HCT116 (cell line): ENCODE results near the gene NACC2. TPM values are rescaled to one million over a fixed set of nuclear protein-coding genes. Genes with fewer than 3 reads are reported as not detected.

Experiments
- ATAC-seq: fragments of 200-7000 bp; cut with Tn5 transposase; 2 replicates; pipeline ENCODE4 v1.9.1; 2020; ENCODE audit warnings: mild to moderate bottlenecking, moderate library complexity
- BruUV-seq: library from RNA; stranded (reverse); fragments of 400-500 nt; replicated peaks from 2 replicates; lab custom pipeline; 2021; lab: Mats Ljungman, UMichigan
- CTCF ChIA-PET: fragments of 300-600 bp; sonication (Branson Sonifier 250); formaldehyde crosslinking; loops from one replicate; lab custom pipeline; 2021; ENCODE audit warnings: antibody characterized with exemption; lab: Charles Lee
- POLR2A ChIA-PET: fragments of 300-600, 350-600 bp; sonication (Branson Sonifier 250); formaldehyde crosslinking; loops from one replicate; lab custom pipeline; 2021; ENCODE audit warnings: antibody characterized with exemption; lab: Charles Lee
- RAD21 ChIA-PET, 2 experiments: fragments of 300-600 bp; sonication (Branson Sonifier 250); formaldehyde crosslinking; loops; one replicate each; lab custom pipeline; 2023; ENCODE audit warnings: low total read pairs in 2 of 2; ENCODE audit not compliant: uncharacterized antibody in 2 of 2, unreplicated experiment in 2 of 2, low non-redundant PET in 1 of 2; lab: Charles Lee
- DNase-seq: peaks from one replicate; pipeline ENCODE4 v3.0.0-alpha.2; 2010; ENCODE audit warnings: low read depth, low spot score
- H2AFZ ChIP-seq: fragments of 200-600 bp; shearing (Covaris generic), sonication (generic); 2 replicates; pipeline ENCODE4 v1.6.1; 2017; ENCODE audit warnings: low read depth, mixed run types, mixed read lengths, antibody characterized with exemption, low read length; ENCODE audit not compliant: poor library complexity, severe bottlenecking
- H3K27ac ChIP-seq: 2 replicates; pipeline ENCODE4 v1.5.1; 2012; ENCODE audit warnings: low read depth, low read length
- H3K27me3 ChIP-seq: fragments of 200-600 bp; sonication (generic); 2 replicates; pipeline ENCODE4 v1.6.1; 2016; ENCODE audit warnings: mixed run types, low read length, mixed read lengths; ENCODE audit not compliant: insufficient read depth
- H3K36me3 ChIP-seq, 2 experiments: fragments of 200-500 bp in 1 of 2; fragments of 200-600 bp in 1 of 2; sonication (Bioruptor generic) in 1 of 2; sonication (generic) in 1 of 2; 2 replicates each; pipeline versions ENCODE4 v1.5.1 to v1.6.1; 2014 to 2016; ENCODE audit warnings: low read length in 2 of 2, inconsistent platforms in 1 of 2, mixed read lengths in 1 of 2, mixed run types in 1 of 2; ENCODE audit not compliant: insufficient read depth in 2 of 2, control insufficient read depth in 1 of 2
- H3K4me1 ChIP-seq, 2 experiments: fragments of 200-600 bp in 1 of 2; sonication (generic) in 1 of 2; 2 replicates each; pipeline versions ENCODE4 v1.5.1 to v1.6.1; 2012 to 2017; ENCODE audit warnings: low read length in 2 of 2, inconsistent platforms in 1 of 2, mild to moderate bottlenecking in 1 of 2, mixed read lengths in 1 of 2, mixed run types in 1 of 2, moderate library complexity in 1 of 2; ENCODE audit not compliant: insufficient read depth in 2 of 2, control insufficient read depth in 1 of 2
- H3K4me2 ChIP-seq: fragments of 200-600 bp; sonication (generic); 2 replicates; pipeline ENCODE4 v1.6.1; 2017; ENCODE audit warnings: mixed run types, low read length, mixed read lengths
- H3K4me3 ChIP-seq, 2 experiments: fragments of 200-600 bp in 1 of 2; sonication (generic) in 1 of 2; replicated peaks in 1 of 2; 2 replicates each; pipeline ENCODE4 v1.5.1; 2011 to 2016; ENCODE audit warnings: low read length in 2 of 2, control low read depth in 1 of 2, low read depth in 1 of 2, mild to moderate bottlenecking in 1 of 2, mixed read lengths in 1 of 2, mixed run types in 1 of 2
- H3K79me2 ChIP-seq: fragments of 200-600 bp; sonication (generic); 2 replicates; pipeline ENCODE4 v1.6.1; 2017; ENCODE audit warnings: mild to moderate bottlenecking, mixed run types, low read length, moderate library complexity, mixed read lengths; ENCODE audit not compliant: insufficient read depth
- H3K9ac ChIP-seq: fragments of 200-600 bp; sonication (generic); 2 replicates; pipeline ENCODE4 v1.6.1; 2016; ENCODE audit warnings: low read length, mixed read lengths
- H3K9me2 ChIP-seq: fragments of 200-600 bp; sonication (generic), shearing (Covaris generic); 2 replicates; pipeline ENCODE4 v1.6.1; 2017; ENCODE audit warnings: mixed run types, mild to moderate bottlenecking, moderate library complexity; ENCODE audit not compliant: insufficient read depth
- H3K9me3 ChIP-seq, 2 experiments: fragments of 200-500 bp in 1 of 2; fragments of 200-600 bp in 1 of 2; sonication (Bioruptor generic) in 1 of 2; sonication (generic) in 1 of 2; 2 replicates each; pipeline ENCODE4 v1.6.1; 2014 to 2017; ENCODE audit warnings: low read length in 2 of 2, mixed read lengths in 2 of 2, inconsistent platforms in 1 of 2, low read depth in 1 of 2, mild to moderate bottlenecking in 1 of 2, mixed run types in 1 of 2, moderate library complexity in 1 of 2; ENCODE audit not compliant: control insufficient read depth in 1 of 2, insufficient read depth in 1 of 2
- H4K20me1 ChIP-seq: fragments of 200-600 bp; sonication (generic), shearing (Covaris generic); 2 replicates; pipeline ENCODE4 v1.6.1; 2017; ENCODE audit warnings: mixed run types, mild to moderate bottlenecking, moderate library complexity; ENCODE audit not compliant: insufficient read depth
- CBX3 ChIP-seq: IDR thresholded peaks from 2 replicates; pipeline ENCODE4 v1.6.1; 2012; ENCODE audit warnings: low read depth
- CEBPB ChIP-seq: IDR thresholded peaks from 2 replicates; pipeline ENCODE4 v1.6.1; 2012; ENCODE audit warnings: low read depth
- EGR1 ChIP-seq: IDR thresholded peaks from 2 replicates; pipeline ENCODE4 v1.6.1; 2012; ENCODE audit warnings: low read depth
- ELF1 ChIP-seq: IDR thresholded peaks from 2 replicates; pipeline ENCODE4 v1.6.1; 2012; ENCODE audit warnings: low read depth, borderline replicate concordance
- RAD21 ChIP-seq: IDR thresholded peaks from 2 replicates; pipeline ENCODE4 v1.6.1; 2012; ENCODE audit warnings: low read depth, mild to moderate bottlenecking
- REST ChIP-seq: IDR thresholded peaks from 2 replicates; pipeline ENCODE4 v1.6.1; 2012; ENCODE audit warnings: low read depth
- SIN3A ChIP-seq: IDR thresholded peaks from 2 replicates; pipeline ENCODE4 v1.6.1; 2012; ENCODE audit warnings: low read depth
- SRF ChIP-seq: IDR thresholded peaks from 2 replicates; pipeline ENCODE4 v1.6.1; 2012; ENCODE audit warnings: low read depth
- ZFX ChIP-seq: fragments of 450-650 bp; IDR thresholded peaks from 2 replicates; pipeline ENCODE4 v1.6.1; 2017
- ZNF274 ChIP-seq: fragments of 200-500 bp; sonication (Bioruptor generic); IDR thresholded peaks from 2 replicates; pipeline ENCODE4 v1.6.1; 2014; ENCODE audit warnings: mild to moderate bottlenecking, low read depth, low read length, inconsistent platforms
- intact Hi-C: fragments of 100-400 bp; cut with micrococcal nuclease; formaldehyde crosslinking; loops from 2 replicates; pipeline ENCODE4 v1.10.0; 2022
- total RNA-seq: library from RNA; stranded (reverse); gene quantifications from one replicate; pipeline ENCODE4 v1.2.1, GENCODE V29; 2021; ENCODE audit not compliant: unreplicated experiment

Gene NACC2
- total RNA-seq, 1 experiment from 2014 or later: 27.8 TPM

GRCh38 chr9:136105398-136106135 is 10.5 kb upstream of the NACC2 start:
- RAD21 ChIA-PET: no interaction called here
- POLR2A ChIA-PET: no interaction called here
- Histone ChIP-seq H3K4me3 (no peak overlapping the region), H4K20me1 (no peaks in the 10 kb centered on the region), H3K27me3 (no peaks in the 10 kb centered on the region)
- ATAC-seq (no peak), DNase-seq (no peak)
- CTCF ChIA-PET: no interaction called here
- TF ChIP-seq SIN3A (no peak), RAD21 (no peak), REST (no peak), CBX3 (no peak), CEBPB (no peak), ZNF274 (no peak), SRF (no peak), ZFX (no peak), EGR1 (no peak), ELF1 (no peak)
- TF ChIP-seq, all 23 proteins: peak for 0
- no peaks in the 10 kb centered on the region for H3K36me3 ChIP-seq
- no peak overlapping the region for H3K4me2 ChIP-seq
- H3K27ac ChIP-seq: no peak overlapping the region; the same call in 1 of the 2 replicates
- peaks cover 42 to 52% of the 10 kb centered on the region in 2 experiments for H3K4me1 ChIP-seq
- no peak overlapping the region for H3K9ac ChIP-seq
- intact Hi-C loops: no loop called here
- BruUV-seq: no TSS peak
- H2AFZ ChIP-seq: no peak overlapping the region
- no peaks in the 10 kb centered on the region for H3K9me3 ChIP-seq
- H3K9me2 ChIP-seq: no peaks in the 10 kb centered on the region
- H3K79me2 ChIP-seq: no peaks in the 10 kb centered on the region
